SK-N-SH treated with all-trans-retinoic acid at 6 μM for 48 hours (cell line): ENCODE measurements around the gene CTBP2.

ENCODE experiments used
- ATAC-seq: fragments of 200-7000 bp; cut with Tn5 transposase; 3 replicates; pipeline ENCODE4 v1.9.1; 2020; ENCODE audit warnings: mild to moderate bottlenecking, moderate library complexity
- ARNTL ChIP-seq: fragments of 450-650 bp; formaldehyde crosslinking; IDR thresholded peaks from 2 replicates; pipeline ENCODE4 v1.5.0; 2020; ENCODE audit warnings: low read depth, mild to moderate bottlenecking, moderate library complexity, borderline replicate concordance
- CREB5 ChIP-seq: fragments of 250-450 bp; sonication (Bioruptor Pico); IDR thresholded peaks from 2 replicates; pipeline ENCODE4 v1.5.1; 2020; ENCODE audit warnings: low read depth, mild to moderate bottlenecking, moderate library complexity
- CSDC2 ChIP-seq: fragments of 250-450 bp; sonication (Bioruptor Pico); IDR thresholded peaks from 2 replicates; pipeline ENCODE4 v1.5.0; 2020; ENCODE audit warnings: mild to moderate bottlenecking, moderate library complexity
- CSRNP3 ChIP-seq: fragments of 250-450 bp; sonication (Bioruptor Pico); IDR thresholded peaks from 2 replicates; pipeline ENCODE4 v1.5.1; 2021; ENCODE audit warnings: mild to moderate bottlenecking, moderate library complexity
- ESRRG ChIP-seq: fragments of 250-450 bp; sonication (Bioruptor Pico); IDR thresholded peaks from 2 replicates; pipeline ENCODE4 v1.6.1; 2021; ENCODE audit warnings: mild to moderate bottlenecking
- GLIS3 ChIP-seq: fragments of 250-450 bp; sonication (Bioruptor Pico); IDR thresholded peaks from 2 replicates; pipeline ENCODE4 v1.5.0; 2020; ENCODE audit warnings: mild to moderate bottlenecking, moderate library complexity
- ISL1 ChIP-seq: fragments of 250-450 bp; sonication (Bioruptor Pico); IDR thresholded peaks from 2 replicates; pipeline ENCODE4 v2.1.2; 2022; ENCODE audit warnings: mild to moderate bottlenecking, moderate library complexity
- OSR1 ChIP-seq: fragments of 250-450 bp; sonication (Bioruptor Pico); IDR thresholded peaks from 2 replicates; pipeline ENCODE4 v1.8.0; 2022; ENCODE audit warnings: moderate library complexity, mild to moderate bottlenecking, inconsistent platforms
- PATZ1 ChIP-seq: fragments of 250-450 bp; sonication (Bioruptor Pico); IDR thresholded peaks from 2 replicates; pipeline ENCODE4 v1.8.0; 2020; ENCODE audit warnings: mild to moderate bottlenecking, moderate library complexity, borderline replicate concordance
- POU6F1 ChIP-seq: fragments of 250-450 bp; sonication (Bioruptor Pico); IDR thresholded peaks from 2 replicates; pipeline ENCODE4 v1.8.0; 2021; ENCODE audit warnings: low read depth, mild to moderate bottlenecking, moderate library complexity, borderline replicate concordance
- PPARA ChIP-seq: fragments of 250-450 bp; sonication (Bioruptor Pico); IDR thresholded peaks from 2 replicates; pipeline ENCODE4 v1.5.0; 2020; ENCODE audit warnings: mild to moderate bottlenecking, borderline replicate concordance
- RARB ChIP-seq: fragments of 250-450 bp; sonication (Bioruptor Pico); IDR thresholded peaks from 2 replicates; pipeline ENCODE4 v1.8.0; 2021; ENCODE audit warnings: mild to moderate bottlenecking, moderate library complexity
- SNAI2 ChIP-seq: fragments of 250-450 bp; sonication (Bioruptor Pico); IDR thresholded peaks from 2 replicates; pipeline ENCODE4 v1.5.0; 2020; ENCODE audit warnings: mild to moderate bottlenecking, moderate library complexity
- TCF4 ChIP-seq: fragments of 250-450 bp; sonication (Bioruptor Pico); IDR thresholded peaks from 2 replicates; pipeline ENCODE4 v1.8.0; 2021; ENCODE audit warnings: mild to moderate bottlenecking, moderate library complexity, borderline replicate concordance
- TOX ChIP-seq: fragments of 250-450 bp; sonication (Bioruptor Pico); IDR thresholded peaks from 2 replicates; pipeline ENCODE4 v1.8.0; 2021; ENCODE audit warnings: mild to moderate bottlenecking, moderate library complexity, borderline replicate concordance
- TSHZ2 ChIP-seq: fragments of 250-450 bp; sonication (Bioruptor Pico); IDR thresholded peaks from 2 replicates; pipeline ENCODE4 v1.5.0; 2020; ENCODE audit warnings: mild to moderate bottlenecking, moderate library complexity
- ZC3H10 ChIP-seq: fragments of 250-450 bp; sonication (Bioruptor Pico); IDR thresholded peaks from 2 replicates; pipeline ENCODE4 v1.5.1; 2021; ENCODE audit warnings: mild to moderate bottlenecking, moderate library complexity
- ZFP3 ChIP-seq: fragments of 250-450 bp; sonication (Bioruptor Pico); IDR thresholded peaks from 2 replicates; pipeline ENCODE4 v1.5.0; 2020; ENCODE audit warnings: mild to moderate bottlenecking, moderate library complexity
- ZFP30 ChIP-seq: fragments of 450-650 bp; formaldehyde crosslinking; IDR thresholded peaks from 2 replicates; pipeline ENCODE4 v1.5.0; 2022; ENCODE audit warnings: mild to moderate bottlenecking, moderate library complexity
- ZNF565 ChIP-seq: fragments of 450-650 bp; formaldehyde crosslinking; conservative IDR thresholded peaks from 2 replicates; pipeline ENCODE4 v1.5.0; 2020; ENCODE audit warnings: low read depth, mild to moderate bottlenecking, moderate library complexity
- ZNF70 ChIP-seq: fragments of 450-650 bp; formaldehyde crosslinking; IDR thresholded peaks from 2 replicates; pipeline ENCODE4 v1.5.0; 2020; ENCODE audit warnings: mild to moderate bottlenecking, moderate library complexity
- ZNF8 ChIP-seq: fragments of 450-650 bp; formaldehyde crosslinking; IDR thresholded peaks from 2 replicates; pipeline ENCODE4 v1.5.0; 2020; ENCODE audit warnings: mild to moderate bottlenecking, moderate library complexity

The CTBP2 gene

GRCh38 chr10:125103466-125103865 lies 56.9 kb downstream of the CTBP2 start (continued):
- TF ChIP-seq PATZ1 (CRISPR knock-in tag): no peak
- TF ChIP-seq ZFP30: no peak
- no peak for TF ChIP-seq RARB (CRISPR knock-in tag)
- TF ChIP-seq SNAI2 (CRISPR knock-in tag): no peak
- no peak for TF ChIP-seq TOX
- no peak for TF ChIP-seq ESRRG
- no peak for TF ChIP-seq CSDC2 (CRISPR knock-in tag)
- no peak for TF ChIP-seq TSHZ2 (CRISPR knock-in tag)

GRCh38 chr10:125102821-125103220 lies 57.5 kb downstream of the CTBP2 start:
- TF ChIP-seq ZFP3 (CRISPR knock-in tag) (no peak), PPARA (no peak), PATZ1 (CRISPR knock-in tag) (no peak), ZNF565 (no peak), ESRRG (no peak), TCF4 (CRISPR knock-in tag) (no peak), CREB5 (CRISPR knock-in tag) (no peak), CSDC2 (CRISPR knock-in tag) (no peak), GLIS3 (CRISPR knock-in tag) (no peak), ISL1 (CRISPR knock-in tag) (no peak), ARNTL (CRISPR knock-in tag) (no peak), ZNF8 (CRISPR knock-in tag) (no peak), ZNF70 (no peak), CSRNP3 (CRISPR knock-in tag) (no peak), ZC3H10 (CRISPR knock-in tag) (no peak), ZFP30 (no peak)
- no peak for ATAC-seq

- ATAC-seq: no peak
- TF ChIP-seq TSHZ2 (CRISPR knock-in tag) (no peak), TOX (no peak), ISL1 (CRISPR knock-in tag) (no peak), ARNTL (CRISPR knock-in tag) (no peak), ZNF8 (CRISPR knock-in tag) (no peak), PPARA (no peak), POU6F1 (no peak), ESRRG (no peak), OSR1 (CRISPR knock-in tag) (no peak), ZNF70 (no peak), ZNF565 (no peak), ZC3H10 (CRISPR knock-in tag) (no peak), CREB5 (CRISPR knock-in tag) (no peak), SNAI2 (CRISPR knock-in tag) (no peak)
Observed at GRCh38 chr10:125102246-125102645, 58.1 kb downstream of the CTBP2 start.
